Activated CD4-positive, alpha-beta T cell treated with anti-CD3 and anti-CD28 coated beads for 36 hours (primary cell): ENCODE data around the gene PEX19. TPM values are rescaled to one million over a fixed set of nuclear protein-coding genes. Genes with fewer than 3 reads are reported as not detected.

Experiments
- ATAC-seq: fragments of 200-7000 bp; cut with Tn5 transposase; one replicate; pipeline ENCODE4 v1.10.0; 2021; ENCODE audit warnings: mild to moderate bottlenecking, moderate library complexity
- CTCF ChIA-PET: fragments of 350-600 bp; sonication (Branson Sonifier 250); formaldehyde crosslinking; loops from one replicate; lab custom pipeline; 2021; ENCODE audit warnings: antibody characterized with exemption; lab: Charles Lee
- POLR2A ChIA-PET: fragments of 350-600 bp; sonication (Branson Sonifier 250); formaldehyde crosslinking; loops from one replicate; lab custom pipeline; 2021; ENCODE audit warnings: antibody characterized with exemption, inconsistent platforms; lab: Charles Lee
- DNase-seq: peaks from one replicate; pipeline ENCODE4 v3.0.0-alpha.2; 2020
- H3K27ac Mint-ChIP-seq: one replicate; pipeline ENCODE4 v1.8.0; 2021; ENCODE audit warnings: mixed read lengths
- H3K27me3 Mint-ChIP-seq: one replicate; pipeline ENCODE4 v1.8.0; 2021; ENCODE audit warnings: mixed read lengths
- H3K36me3 Mint-ChIP-seq: one replicate; pipeline ENCODE4 v1.8.0; 2021; ENCODE audit warnings: low read depth, mixed read lengths
- H3K4me1 Mint-ChIP-seq: one replicate; pipeline ENCODE4 v1.8.0; 2021; ENCODE audit warnings: mixed read lengths
- H3K4me3 Mint-ChIP-seq: one replicate; pipeline ENCODE4 v1.8.0; 2021; ENCODE audit warnings: mild to moderate bottlenecking, moderate library complexity, mixed read lengths
- H3K9me3 Mint-ChIP-seq: one replicate; pipeline ENCODE4 v1.8.0; 2021; ENCODE audit warnings: low read depth, mixed read lengths
- intact Hi-C, 2 experiments: fragments of 100-400 bp; cut with DNase I in 1 of 2; cut with micrococcal nuclease in 1 of 2; formaldehyde crosslinking; loops; one replicate each; pipeline versions ENCODE4 v1.14.2 to v1.15.1; 2022 to 2024; cut with DNase I, micrococcal nuclease
- total RNA-seq, 2 experiments: library from RNA; stranded (reverse); gene quantifications; one replicate each; pipeline ENCODE4 v1.2.3, GENCODE V29; 2021

PEX19 gene, protein sequence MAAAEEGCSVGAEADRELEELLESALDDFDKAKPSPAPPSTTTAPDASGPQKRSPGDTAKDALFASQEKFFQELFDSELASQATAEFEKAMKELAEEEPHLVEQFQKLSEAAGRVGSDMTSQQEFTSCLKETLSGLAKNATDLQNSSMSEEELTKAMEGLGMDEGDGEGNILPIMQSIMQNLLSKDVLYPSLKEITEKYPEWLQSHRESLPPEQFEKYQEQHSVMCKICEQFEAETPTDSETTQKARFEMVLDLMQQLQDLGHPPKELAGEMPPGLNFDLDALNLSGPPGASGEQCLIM
- 10 to 100 TPM; 49.2 to 55.8 TPM for total RNA-seq

DNA sequence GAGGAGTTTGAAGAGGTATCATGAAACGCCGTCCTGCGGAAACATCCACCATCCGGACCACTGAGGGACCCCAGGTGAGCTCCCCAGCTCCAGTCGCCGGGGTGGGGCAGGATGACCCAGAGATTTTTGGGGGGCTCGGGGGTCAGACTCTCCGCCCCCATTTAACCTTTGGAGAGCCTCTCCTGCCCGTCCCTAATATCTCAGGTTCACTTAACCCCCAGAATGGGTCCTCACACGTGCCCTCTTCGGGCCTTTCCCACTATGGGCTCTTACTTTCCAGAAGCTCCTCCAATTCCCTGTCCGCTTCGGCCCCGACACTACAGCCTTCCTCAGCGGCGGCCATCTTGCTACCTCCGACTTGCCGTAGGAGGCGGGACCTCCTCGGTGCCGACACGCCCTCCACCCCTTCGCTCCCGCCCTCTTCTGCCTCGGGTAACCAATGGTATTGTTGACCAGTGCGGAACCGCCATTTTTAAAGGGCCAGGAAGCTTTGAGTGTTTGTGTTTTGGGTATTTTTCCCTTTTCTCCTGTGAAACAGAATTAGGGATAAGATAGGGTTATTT lies at the start of gene PEX19:
Gene PEX19 (minus strand): TSS at position 352 of the 563 bp plus-strand sequence. CDS start 9 bp downstream, at position 343.
- intact Hi-C loops = loop anchor here (1.0 to 2.0 kb wide), 7 partner anchors 22 to 254 kb away; partner anchors contain the start of genes COPA (in 2 of the 2), NCSTN (in 2 of the 2), PEA15 (in 2 of the 2) and DCAF8 (in 1 of the 2)
- ATAC-seq (peak; percentile 99), DNase-seq (peak; percentile 97)
- Mint-ChIP-seq H3K27me3 (no peaks in the 10 kb centered on the region), H3K36me3 (peaks cover 33% of the 10 kb centered on the region), H3K4me3 (peak within 1 kb of the TSS; percentile 86), H3K4me1 (peaks cover 18% of the 10 kb centered on the region), H3K9me3 (no peaks in the 10 kb centered on the region), H3K27ac (peak within 1 kb of the TSS; percentile 94)
- CTCF ChIA-PET = interaction anchor here (0.6 to 2.4 kb wide), 16 partner anchors 9 to 239 kb away, joined by 3 to 11 read pairs (median 3); partner anchors contain the start of genes DCAF8 and IGSF8
- POLR2A ChIA-PET = interaction anchor here (0.6 to 2.3 kb wide), 5 partner anchors 10 to 186 kb away, joined by 3 to 15 read pairs (median 3); partner anchors contain the start of genes DCAF8 and IGSF8

DNA sequence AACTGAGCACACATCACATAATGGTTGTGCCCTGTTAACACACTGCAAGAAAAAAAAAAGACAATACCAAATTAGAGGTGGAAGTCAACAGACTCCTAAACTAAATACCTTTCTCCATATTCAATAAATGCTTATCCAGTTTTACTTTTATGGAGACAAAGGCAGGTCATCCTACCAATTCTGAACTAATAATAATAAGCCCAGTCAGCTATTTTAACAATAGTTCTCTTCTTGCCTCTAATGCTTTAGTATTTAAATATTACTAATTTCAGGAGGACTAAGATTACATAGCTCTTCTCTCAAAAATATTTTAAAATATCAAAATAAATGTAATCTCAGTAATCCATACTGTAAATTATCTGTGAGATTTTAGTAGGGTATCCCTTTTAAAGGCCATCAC lies 47.6 kb upstream of the PEX19 start:
- no peaks in the 10 kb centered on the region for H3K4me1 Mint-ChIP-seq
- H3K27ac Mint-ChIP-seq = no peak overlapping the region
- DNase-seq (no peak), ATAC-seq (no peak)
- no peak overlapping the region for H3K4me3 Mint-ChIP-seq
- POLR2A ChIA-PET = no interaction called here
- CTCF ChIA-PET = interaction anchor here (0.8 to 1.7 kb wide), 3 partner anchors 40 to 60 kb away, joined by 3 to 11 read pairs (median 3); no protein-coding TSS in a partner anchor
- H3K27me3 Mint-ChIP-seq = no peaks in the 10 kb centered on the region
- intact Hi-C loops = no loop called here
- H3K36me3 Mint-ChIP-seq = peaks cover 46% of the 10 kb centered on the region
- H3K9me3 Mint-ChIP-seq = no peaks in the 10 kb centered on the region

DNA sequence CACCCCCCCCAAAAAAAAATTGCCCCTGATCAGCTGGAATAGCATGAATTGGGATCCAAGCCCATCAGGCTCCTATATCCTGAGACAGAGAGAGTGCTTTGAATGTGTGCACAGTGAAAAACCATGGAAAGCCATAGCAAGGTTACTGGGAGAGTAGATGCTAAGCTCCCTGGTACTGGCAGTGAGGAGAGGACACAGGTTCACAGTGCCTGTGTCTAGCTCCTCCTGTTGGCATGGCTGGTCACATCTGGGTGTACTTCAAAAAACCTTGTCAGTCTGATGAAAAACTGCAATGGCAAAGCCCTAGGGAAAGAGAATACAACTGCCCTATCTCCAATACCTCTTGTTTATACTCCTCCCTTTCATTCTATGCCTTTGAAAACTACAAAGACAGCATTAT lies 45.2 kb upstream of the PEX19 start:
- ChIA-PET CTCF (interaction anchor here (0.6 to 2.5 kb wide), 8 partner anchors 21 to 499 kb away, joined by 3 to 11 read pairs (median 3); partner anchors contain the start of gene NHLH1), POLR2A (no interaction called here)
- ATAC-seq = no peak
- no peak for DNase-seq
- Mint-ChIP-seq H3K36me3 (peaks cover 50% of the 10 kb centered on the region), H3K9me3 (no peaks in the 10 kb centered on the region), H3K4me1 (no peaks in the 10 kb centered on the region), H3K27me3 (no peaks in the 10 kb centered on the region), H3K27ac (no peak overlapping the region), H3K4me3 (no peak overlapping the region)
- intact Hi-C loops = no loop called here

DNA sequence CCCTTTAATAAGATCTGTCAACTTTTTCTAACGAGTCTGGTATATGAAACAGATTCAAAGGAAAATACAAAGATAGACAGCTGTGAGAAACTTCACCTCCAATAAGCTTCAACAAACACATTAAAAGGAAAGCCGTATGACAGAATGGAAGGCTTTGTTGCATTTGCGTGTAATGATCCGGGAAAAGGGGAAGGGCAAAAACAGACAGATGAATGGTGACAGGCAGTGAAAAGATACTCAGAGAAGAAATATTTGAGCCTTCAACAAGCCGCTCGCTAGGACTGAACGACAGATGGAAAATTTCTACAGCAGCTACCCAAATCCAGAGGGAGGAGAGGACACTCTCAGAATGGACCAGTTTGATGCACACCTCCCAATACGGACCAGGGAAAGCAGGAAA lies 43.3 kb upstream of the PEX19 start:
- no peak for DNase-seq
- H3K4me1 Mint-ChIP-seq = no peaks in the 10 kb centered on the region
- H3K36me3 Mint-ChIP-seq = peaks cover 48% of the 10 kb centered on the region
- H3K27me3 Mint-ChIP-seq = no peaks in the 10 kb centered on the region
- H3K4me3 Mint-ChIP-seq = no peak overlapping the region
- ChIA-PET POLR2A (interaction anchor here (0.8 kb wide), 1 partner anchor 232 kb away, joined by 3 read pairs; no protein-coding TSS in a partner anchor), CTCF (interaction anchor here (0.7 to 2.5 kb wide), 6 partner anchors 8 to 102 kb away, joined by 3 to 11 read pairs (median 4); no protein-coding TSS in a partner anchor)
- no peaks in the 10 kb centered on the region for H3K9me3 Mint-ChIP-seq
- intact Hi-C loops = no loop called here
- H3K27ac Mint-ChIP-seq = no peak overlapping the region
- no peak for ATAC-seq

DNA sequence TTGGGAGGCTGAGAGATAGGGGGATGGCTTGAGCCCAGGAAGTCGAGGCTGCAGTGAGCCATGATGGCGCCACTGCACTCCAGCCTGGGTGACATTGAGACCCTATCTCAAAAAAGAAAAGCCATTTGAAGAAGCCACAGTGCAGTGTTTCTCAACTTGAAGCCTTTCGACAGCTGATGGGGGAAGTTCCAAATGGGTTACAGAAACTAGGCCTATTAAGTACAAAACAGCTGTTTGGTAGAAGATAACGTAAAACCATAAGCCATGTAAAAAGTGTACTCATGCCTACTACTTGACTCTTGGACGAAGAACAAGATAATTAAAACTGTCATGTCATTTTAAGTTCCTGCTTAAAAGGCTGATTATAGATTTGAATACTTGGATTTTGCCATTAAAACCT lies 41.5 kb upstream of the PEX19 start:
- Mint-ChIP-seq H3K36me3 (peaks cover 52% of the 10 kb centered on the region), H3K27me3 (no peaks in the 10 kb centered on the region), H3K4me1 (no peaks in the 10 kb centered on the region), H3K9me3 (no peaks in the 10 kb centered on the region), H3K27ac (no peak overlapping the region), H3K4me3 (no peak overlapping the region)
- ChIA-PET POLR2A (no interaction called here), CTCF (interaction anchor here (0.7 to 1.1 kb wide), 3 partner anchors 35 to 241 kb away, joined by 3 to 5 read pairs (median 4); no protein-coding TSS in a partner anchor)
- ATAC-seq (no peak), DNase-seq (no peak)
- intact Hi-C loops = no loop called here

DNA sequence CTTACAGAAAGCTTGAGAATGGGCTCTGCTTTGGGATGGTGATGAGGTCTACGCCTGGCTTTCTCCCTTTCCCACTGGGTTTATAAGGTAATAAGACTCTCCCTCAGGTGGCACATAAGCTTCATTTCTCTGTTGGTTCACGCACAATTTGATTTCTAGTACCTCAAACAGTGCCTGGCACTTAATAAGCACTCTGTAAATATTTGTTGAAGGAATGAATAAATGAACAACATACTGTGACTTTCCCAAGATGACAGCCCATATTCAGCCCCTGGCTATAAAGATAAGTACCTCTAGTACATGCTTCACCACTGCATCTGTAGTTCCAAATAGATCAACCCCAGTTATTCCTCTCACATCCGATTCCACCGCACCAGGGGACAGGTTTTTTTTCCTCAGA lies 40.3 kb upstream of the PEX19 start:
- POLR2A ChIA-PET = no interaction called here

DNA sequence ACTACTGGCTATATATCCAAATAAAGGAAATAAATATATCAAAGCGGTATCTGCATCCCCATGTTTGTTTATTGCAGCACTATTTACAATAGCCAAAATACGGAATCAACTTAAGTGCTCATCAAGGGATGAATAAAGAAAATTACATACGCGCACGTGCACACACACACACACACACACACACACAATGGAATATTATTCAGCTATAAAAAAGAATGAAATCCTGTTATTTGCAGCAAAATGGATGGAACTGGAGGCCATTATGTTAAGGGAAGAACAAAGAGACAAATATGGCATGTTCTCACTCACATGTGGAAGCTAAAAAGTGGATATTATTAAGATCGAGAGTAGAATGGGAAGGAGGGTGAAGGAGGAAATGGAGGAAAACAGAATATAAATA lies 37.9 kb upstream of the PEX19 start:
- Mint-ChIP-seq H3K36me3 (peaks cover 55% of the 10 kb centered on the region), H3K4me1 (peaks cover 6% of the 10 kb centered on the region), H3K27me3 (no peaks in the 10 kb centered on the region), H3K4me3 (no peak overlapping the region), H3K9me3 (peaks cover 2% of the 10 kb centered on the region), H3K27ac (no peak overlapping the region)
- CTCF ChIA-PET = interaction anchor here (0.6 to 1.1 kb wide), 2 partner anchors 31 to 159 kb away, joined by 3 to 4 read pairs; no protein-coding TSS in a partner anchor
- no peak for DNase-seq
- ATAC-seq = no peak
- intact Hi-C loops = no loop called here
- POLR2A ChIA-PET = no interaction called here

More for the DNA sequence above, 40.3 kb upstream of the PEX19 start:
- CTCF ChIA-PET = interaction anchor here (0.7 to 0.9 kb wide), 2 partner anchors 44 to 431 kb away, joined by 3 read pairs; no protein-coding TSS in a partner anchor
- Mint-ChIP-seq H3K4me3 (no peak overlapping the region), H3K9me3 (no peaks in the 10 kb centered on the region), H3K27ac (no peak overlapping the region), H3K36me3 (peaks cover 52% of the 10 kb centered on the region), H3K4me1 (no peaks in the 10 kb centered on the region), H3K27me3 (no peaks in the 10 kb centered on the region)
- DNase-seq (no peak), ATAC-seq (no peak)
- intact Hi-C loops = no loop called here

DNA sequence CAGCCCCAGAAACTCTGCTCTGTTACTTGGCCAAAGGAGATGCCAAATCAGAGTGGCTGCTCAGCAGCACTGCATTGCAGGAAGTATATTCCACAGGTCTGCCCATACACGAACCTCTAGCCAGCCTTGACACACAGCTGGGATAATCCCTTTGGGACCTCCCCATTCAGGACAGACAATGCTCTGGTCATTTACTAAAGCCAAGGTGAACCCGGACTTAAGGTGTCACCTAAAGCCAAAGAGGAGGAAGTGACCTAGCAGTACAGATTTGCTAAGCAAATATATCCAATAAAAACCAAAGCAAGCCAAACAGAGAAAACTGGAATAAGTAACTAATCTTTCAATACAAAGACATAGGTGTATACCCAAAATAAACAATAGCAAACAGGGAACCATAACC lies 30.4 kb upstream of the PEX19 start:
- POLR2A ChIA-PET = no interaction called here
- H3K9me3 Mint-ChIP-seq = peaks cover 12% of the 10 kb centered on the region
- no peak for DNase-seq
- CTCF ChIA-PET = interaction anchor here (0.7 to 1.5 kb wide), 3 partner anchors 24 to 30 kb away, joined by 3 to 6 read pairs (median 6); no protein-coding TSS in a partner anchor
- H3K27me3 Mint-ChIP-seq = no peaks in the 10 kb centered on the region
- H3K27ac Mint-ChIP-seq = peak overlapping the region; percentile 45
- no peak for ATAC-seq
- intact Hi-C loops = no loop called here
- H3K4me3 Mint-ChIP-seq = no peak overlapping the region
- peaks cover 17% of the 10 kb centered on the region for H3K4me1 Mint-ChIP-seq
- peaks cover 72% of the 10 kb centered on the region for H3K36me3 Mint-ChIP-seq

DNA sequence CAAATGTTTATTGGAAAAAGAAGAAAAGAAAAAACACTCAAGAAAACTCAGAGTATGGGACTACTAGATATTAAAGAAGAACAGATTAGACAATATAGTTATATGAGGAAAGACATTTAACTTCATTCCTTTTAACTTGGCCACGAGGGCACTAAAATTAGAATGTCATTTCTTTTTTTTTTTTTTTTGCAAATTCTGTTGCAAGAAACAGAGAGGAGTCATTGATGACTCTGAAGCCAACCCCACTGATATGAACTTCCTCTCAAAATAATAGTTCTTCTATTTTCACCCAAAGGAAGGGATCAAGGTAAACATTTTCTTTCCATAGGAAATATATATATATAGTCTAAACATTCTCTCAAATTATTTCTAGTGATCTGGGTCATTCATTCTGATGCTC lies 24.6 kb upstream of the PEX19 start:
- Mint-ChIP-seq H3K27me3 (no peaks in the 10 kb centered on the region), H3K4me3 (no peak overlapping the region), H3K27ac (no peak overlapping the region), H3K9me3 (no peaks in the 10 kb centered on the region), H3K4me1 (no peaks in the 10 kb centered on the region), H3K36me3 (peaks cover 56% of the 10 kb centered on the region)
- ChIA-PET POLR2A (interaction anchor here (0.6 kb wide), 1 partner anchor 21 kb away, joined by 5 read pairs; no protein-coding TSS in a partner anchor), CTCF (interaction anchor here (1.0 kb wide), 1 partner anchor 9 kb away, joined by 3 read pairs; no protein-coding TSS in a partner anchor)
- DNase-seq (no peak), ATAC-seq (no peak)
- intact Hi-C loops = no loop called here

DNA sequence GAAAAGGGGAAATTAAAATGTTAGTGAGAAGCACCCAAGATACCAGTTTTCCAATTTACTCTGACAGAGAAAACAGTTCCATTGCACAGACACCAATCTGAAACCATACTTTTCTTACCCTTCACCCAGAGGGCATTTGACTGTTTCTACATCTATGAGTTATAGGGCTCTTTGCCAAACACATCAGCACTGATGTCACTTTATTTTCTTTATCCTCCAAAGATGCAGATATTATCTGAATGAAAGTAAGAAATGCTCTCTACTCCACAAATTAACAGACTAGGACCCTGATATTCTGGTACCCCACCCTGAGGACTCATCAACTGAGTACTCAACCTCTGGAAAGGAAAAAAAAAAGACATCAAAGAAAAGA lies 24.2 kb upstream of the PEX19 start:
- intact Hi-C loops = no loop called here
- no peak overlapping the region for H3K4me3 Mint-ChIP-seq
- CTCF ChIA-PET = interaction anchor here (1.0 to 4.0 kb wide), 2 partner anchors 10 to 17 kb away, joined by 3 to 10 read pairs; no protein-coding TSS in a partner anchor
- no peak overlapping the region for H3K27ac Mint-ChIP-seq
- H3K9me3 Mint-ChIP-seq = no peaks in the 10 kb centered on the region
- ATAC-seq (no peak), DNase-seq (no peak)
- POLR2A ChIA-PET = no interaction called here
- H3K36me3 Mint-ChIP-seq = peaks cover 54% of the 10 kb centered on the region
- H3K27me3 Mint-ChIP-seq = no peaks in the 10 kb centered on the region
- no peaks in the 10 kb centered on the region for H3K4me1 Mint-ChIP-seq
